Neural crest cell (in vitro differentiated cells): Measurements from ENCODE around the gene SLC35A2. TPM values are rescaled to one million over a fixed set of nuclear protein-coding genes. Genes with fewer than 3 reads are reported as not detected.

Source experiments
- DNase-seq: peaks from one replicate; pipeline ENCODE4 v3.0.0; 2021; ENCODE audit warnings: low read depth, mixed read lengths, low spot score
- H3K27ac Mint-ChIP-seq: one replicate; pipeline ENCODE4 v1.8.0; 2021; ENCODE audit warnings: mild to moderate bottlenecking, mixed read lengths; ENCODE audit not compliant: unreplicated experiment
- H3K27me3 Mint-ChIP-seq: 2 replicates; pipeline ENCODE4 v1.8.0; 2021; ENCODE audit warnings: low read depth, mild to moderate bottlenecking, mixed read lengths
- H3K36me3 Mint-ChIP-seq: 2 replicates; pipeline ENCODE4 v1.8.0; 2021; ENCODE audit warnings: low read depth, mild to moderate bottlenecking, mixed read lengths
- H3K4me1 Mint-ChIP-seq: 2 replicates; pipeline ENCODE4 v1.8.0; 2021; ENCODE audit warnings: mixed read lengths
- H3K4me3 Mint-ChIP-seq: one replicate; pipeline ENCODE4 v1.8.0; 2021; ENCODE audit warnings: mild to moderate bottlenecking, mixed read lengths
- H3K9me3 Mint-ChIP-seq: 2 replicates; pipeline ENCODE4 v1.8.0; 2021; ENCODE audit warnings: mixed read lengths
- total RNA-seq: library from RNA; stranded (reverse); gene quantifications from 2 replicates; pipeline ENCODE4 v1.2.1, GENCODE V29; 2021
- TF ChIP-seq, protein P1 (sequence below): fragments of 200-600 bp; sonication (generic); conservative IDR thresholded peaks from 2 replicates; pipeline ENCODE4 v1.5.0; 2021; ENCODE audit warnings: antibody characterized with exemption, mild to moderate bottlenecking

The SLC35A2 gene
- total RNA-seq, 1 donor from 2014 or later = 22.6 TPM

DNA sequence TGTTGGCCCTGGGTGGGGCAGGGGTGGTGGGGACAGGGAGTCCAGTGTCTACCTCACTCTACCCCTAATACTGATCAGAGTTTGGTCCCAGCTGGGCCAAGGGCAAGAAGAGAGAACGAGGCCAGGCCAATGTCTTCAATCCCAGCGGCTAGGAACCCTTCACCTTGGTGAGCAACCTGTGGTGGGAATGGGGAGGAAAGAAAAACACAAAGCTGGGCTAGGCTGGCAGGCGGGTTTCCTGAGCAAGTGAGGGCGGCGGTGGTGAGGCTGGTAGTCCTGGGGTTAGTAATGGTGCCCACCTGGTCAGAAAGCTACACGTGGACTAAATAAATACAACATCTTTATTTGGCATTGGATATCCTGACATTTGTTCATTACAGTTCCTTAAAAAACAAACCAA, 8.2 kb downstream of the SLC35A2 start:
- Mint-ChIP-seq H3K27me3 (no peaks in the 10 kb centered on the region), H3K9me3 (no peaks in the 10 kb centered on the region), H3K4me1 (peaks cover 3% of the 10 kb centered on the region), H3K4me3 (no peak overlapping the region), H3K36me3 (peaks cover 16% of the 10 kb centered on the region), H3K27ac (no peak overlapping the region)
- TF ChIP-seq, protein P1, sequence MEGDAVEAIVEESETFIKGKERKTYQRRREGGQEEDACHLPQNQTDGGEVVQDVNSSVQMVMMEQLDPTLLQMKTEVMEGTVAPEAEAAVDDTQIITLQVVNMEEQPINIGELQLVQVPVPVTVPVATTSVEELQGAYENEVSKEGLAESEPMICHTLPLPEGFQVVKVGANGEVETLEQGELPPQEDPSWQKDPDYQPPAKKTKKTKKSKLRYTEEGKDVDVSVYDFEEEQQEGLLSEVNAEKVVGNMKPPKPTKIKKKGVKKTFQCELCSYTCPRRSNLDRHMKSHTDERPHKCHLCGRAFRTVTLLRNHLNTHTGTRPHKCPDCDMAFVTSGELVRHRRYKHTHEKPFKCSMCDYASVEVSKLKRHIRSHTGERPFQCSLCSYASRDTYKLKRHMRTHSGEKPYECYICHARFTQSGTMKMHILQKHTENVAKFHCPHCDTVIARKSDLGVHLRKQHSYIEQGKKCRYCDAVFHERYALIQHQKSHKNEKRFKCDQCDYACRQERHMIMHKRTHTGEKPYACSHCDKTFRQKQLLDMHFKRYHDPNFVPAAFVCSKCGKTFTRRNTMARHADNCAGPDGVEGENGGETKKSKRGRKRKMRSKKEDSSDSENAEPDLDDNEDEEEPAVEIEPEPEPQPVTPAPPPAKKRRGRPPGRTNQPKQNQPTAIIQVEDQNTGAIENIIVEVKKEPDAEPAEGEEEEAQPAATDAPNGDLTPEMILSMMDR = no peak
- DNase-seq = no peak

DNA sequence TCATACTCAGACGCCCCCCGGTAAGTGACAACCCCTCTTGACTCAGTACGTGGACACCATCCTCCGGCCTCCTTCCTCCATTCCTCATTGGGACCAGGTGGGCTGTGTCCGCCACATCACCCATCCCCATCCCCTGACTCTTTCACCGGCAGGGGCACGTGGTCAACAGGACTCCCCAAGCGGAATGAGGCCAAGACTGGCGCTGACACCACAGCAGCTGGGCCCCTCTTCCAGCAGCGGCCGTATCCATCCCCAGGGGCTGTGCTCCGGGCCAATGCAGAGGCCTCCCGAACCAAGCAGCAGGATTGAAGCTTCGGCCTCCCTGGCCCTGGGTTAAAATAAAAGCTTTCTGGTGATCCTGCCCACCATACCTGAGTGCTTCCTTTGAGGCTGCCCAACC, 8.7 kb downstream of the SLC35A2 start:
- DNase-seq = no peak
- no peak overlapping the region for H3K27ac Mint-ChIP-seq
- H3K9me3 Mint-ChIP-seq = no peaks in the 10 kb centered on the region
- H3K27me3 Mint-ChIP-seq = no peaks in the 10 kb centered on the region
- TF ChIP-seq, protein P1 = no peak
- peaks cover 7% of the 10 kb centered on the region for H3K4me1 Mint-ChIP-seq
- peaks cover 16% of the 10 kb centered on the region for H3K36me3 Mint-ChIP-seq
- no peak overlapping the region for H3K4me3 Mint-ChIP-seq

DNA sequence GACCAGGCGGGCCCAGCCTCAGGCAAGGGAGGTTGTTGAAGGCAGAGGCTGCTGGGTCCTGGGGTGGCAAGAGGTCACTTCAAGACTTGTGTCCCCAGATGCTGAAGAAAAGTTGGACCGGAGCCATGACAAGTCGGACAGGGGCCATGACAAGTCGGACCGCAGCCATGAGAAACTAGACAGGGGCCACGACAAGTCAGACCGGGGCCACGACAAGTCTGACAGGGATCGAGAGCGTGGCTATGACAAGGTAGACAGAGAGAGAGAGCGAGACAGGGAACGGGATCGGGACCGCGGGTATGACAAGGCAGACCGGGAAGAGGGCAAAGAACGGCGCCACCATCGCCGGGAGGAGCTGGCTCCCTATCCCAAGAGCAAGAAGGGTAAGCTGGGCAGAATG, 9.3 kb downstream of the SLC35A2 start:
- TF ChIP-seq, protein P1 = no peak
- no peaks in the 10 kb centered on the region for H3K27me3 Mint-ChIP-seq
- no peaks in the 10 kb centered on the region for H3K9me3 Mint-ChIP-seq
- no peak overlapping the region for H3K27ac Mint-ChIP-seq
- no peak overlapping the region for H3K4me3 Mint-ChIP-seq
- peaks cover 10% of the 10 kb centered on the region for H3K4me1 Mint-ChIP-seq
- peaks cover 16% of the 10 kb centered on the region for H3K36me3 Mint-ChIP-seq
- DNase-seq = no peak

DNA sequence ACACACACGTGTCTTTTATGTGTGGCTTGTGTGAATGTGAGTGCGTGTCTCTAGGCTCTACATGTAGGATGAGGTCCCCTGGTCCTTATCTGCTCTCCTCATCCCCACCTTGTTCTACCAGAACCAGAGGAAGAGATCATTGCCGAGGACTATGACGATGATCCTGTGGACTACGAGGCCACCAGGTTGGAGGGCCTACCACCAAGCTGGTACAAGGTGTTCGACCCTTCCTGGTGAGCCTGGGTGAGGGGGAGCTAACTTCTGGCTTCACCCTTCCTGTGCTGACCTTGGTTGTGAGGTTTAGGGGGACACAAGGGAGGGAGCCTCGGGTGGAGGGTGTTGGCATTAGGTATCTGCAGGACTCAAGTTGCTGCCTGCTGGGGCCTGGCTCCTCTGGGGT, 10.4 kb downstream of the SLC35A2 start:
- Mint-ChIP-seq H3K27me3 (no peaks in the 10 kb centered on the region), H3K27ac (no peak overlapping the region), H3K4me1 (peaks cover 19% of the 10 kb centered on the region), H3K4me3 (no peak overlapping the region), H3K9me3 (no peaks in the 10 kb centered on the region), H3K36me3 (peaks cover 16% of the 10 kb centered on the region)
- DNase-seq = no peak
- TF ChIP-seq, protein P1 = no peak

DNA sequence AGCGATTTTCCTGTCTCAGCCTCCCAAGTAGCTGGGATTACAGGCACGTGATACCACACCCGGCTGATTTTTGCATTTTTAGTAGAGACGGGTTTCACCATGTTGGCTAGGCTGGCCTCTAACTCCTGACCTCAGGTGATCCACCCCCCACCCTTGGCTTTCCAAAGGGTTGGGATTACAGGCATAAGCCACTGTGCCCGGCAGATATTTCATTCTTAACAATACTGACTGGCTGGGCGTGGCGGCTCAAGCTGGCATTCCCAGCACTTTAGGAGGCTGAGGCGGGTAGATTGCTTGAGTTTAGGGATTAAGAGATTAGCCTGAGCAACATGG, 12.4 kb downstream of the SLC35A2 start:
- Mint-ChIP-seq H3K27me3 (no peaks in the 10 kb centered on the region), H3K4me3 (no peak overlapping the region), H3K4me1 (peaks cover 24% of the 10 kb centered on the region), H3K36me3 (peaks cover 17% of the 10 kb centered on the region), H3K27ac (no peak overlapping the region), H3K9me3 (no peaks in the 10 kb centered on the region)
- no peak for DNase-seq
- TF ChIP-seq, protein P1 = no peak
